Chondrocyte (in vitro differentiated cells): ENCODE results near the gene PRUNE2. TPM values are rescaled to one million over a fixed set of nuclear protein-coding genes. Genes with fewer than 3 reads are reported as not detected.

Source experiments
- DNase-seq: peaks from one replicate; pipeline ENCODE4 v3.0.0; 2021; ENCODE audit warnings: mixed read lengths, low spot score
- H3K27ac Mint-ChIP-seq: one replicate; pipeline ENCODE4 v1.8.0; 2021; ENCODE audit warnings: mild to moderate bottlenecking, moderate library complexity, mixed read lengths; ENCODE audit not compliant: unreplicated experiment
- H3K27me3 Mint-ChIP-seq: 2 replicates; pipeline ENCODE4 v1.8.0; 2021; ENCODE audit warnings: low read depth, mixed read lengths
- H3K36me3 Mint-ChIP-seq: 2 replicates; pipeline ENCODE4 v1.8.0; 2021; ENCODE audit warnings: low read depth, mixed read lengths
- H3K4me1 Mint-ChIP-seq: 2 replicates; pipeline ENCODE4 v1.8.0; 2021; ENCODE audit warnings: low read depth, mild to moderate bottlenecking, mixed read lengths
- H3K4me3 Mint-ChIP-seq: one replicate; pipeline ENCODE4 v1.8.0; 2021; ENCODE audit warnings: mild to moderate bottlenecking, moderate library complexity, mixed read lengths; ENCODE audit not compliant: unreplicated experiment
- H3K9me3 Mint-ChIP-seq: 2 replicates; pipeline ENCODE4 v1.8.0; 2021; ENCODE audit warnings: low read depth, mixed read lengths
- total RNA-seq: library from RNA; stranded (reverse); gene quantifications from 3 replicates; pipeline ENCODE4 v1.2.1, GENCODE V29; 2021
- TF ChIP-seq, protein P1 (sequence below): fragments of 200-600 bp; sonication (generic); IDR thresholded peaks from 2 replicates; pipeline ENCODE4 v1.5.0; 2021; ENCODE audit warnings: antibody characterized with exemption, mild to moderate bottlenecking, moderate library complexity

PRUNE2 gene
- total RNA-seq, 1 donor from 2014 or later, result 10.5 TPM

- no peak for DNase-seq
- TF ChIP-seq, protein P1, sequence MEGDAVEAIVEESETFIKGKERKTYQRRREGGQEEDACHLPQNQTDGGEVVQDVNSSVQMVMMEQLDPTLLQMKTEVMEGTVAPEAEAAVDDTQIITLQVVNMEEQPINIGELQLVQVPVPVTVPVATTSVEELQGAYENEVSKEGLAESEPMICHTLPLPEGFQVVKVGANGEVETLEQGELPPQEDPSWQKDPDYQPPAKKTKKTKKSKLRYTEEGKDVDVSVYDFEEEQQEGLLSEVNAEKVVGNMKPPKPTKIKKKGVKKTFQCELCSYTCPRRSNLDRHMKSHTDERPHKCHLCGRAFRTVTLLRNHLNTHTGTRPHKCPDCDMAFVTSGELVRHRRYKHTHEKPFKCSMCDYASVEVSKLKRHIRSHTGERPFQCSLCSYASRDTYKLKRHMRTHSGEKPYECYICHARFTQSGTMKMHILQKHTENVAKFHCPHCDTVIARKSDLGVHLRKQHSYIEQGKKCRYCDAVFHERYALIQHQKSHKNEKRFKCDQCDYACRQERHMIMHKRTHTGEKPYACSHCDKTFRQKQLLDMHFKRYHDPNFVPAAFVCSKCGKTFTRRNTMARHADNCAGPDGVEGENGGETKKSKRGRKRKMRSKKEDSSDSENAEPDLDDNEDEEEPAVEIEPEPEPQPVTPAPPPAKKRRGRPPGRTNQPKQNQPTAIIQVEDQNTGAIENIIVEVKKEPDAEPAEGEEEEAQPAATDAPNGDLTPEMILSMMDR, result no peak
- H3K36me3 Mint-ChIP-seq, result peaks cover 8% of the 10 kb centered on the region
- no peaks in the 10 kb centered on the region for H3K9me3 Mint-ChIP-seq
- peaks cover 26% of the 10 kb centered on the region for H3K4me1 Mint-ChIP-seq
- H3K27ac Mint-ChIP-seq, result no peak overlapping the region
- no peak overlapping the region for H3K4me3 Mint-ChIP-seq
- H3K27me3 Mint-ChIP-seq, result peaks cover 58% of the 10 kb centered on the region
Measured at GRCh38 chr9:76901801-76902200, 4.1 kb downstream of the PRUNE2 start.

GRCh38 chr9:76900884-76901440 lies 5.0 kb downstream of the PRUNE2 start:
- Mint-ChIP-seq H3K36me3 (peaks cover 8% of the 10 kb centered on the region), H3K27ac (no peak overlapping the region), H3K27me3 (peaks cover 64% of the 10 kb centered on the region), H3K4me1 (peaks cover 22% of the 10 kb centered on the region), H3K4me3 (no peak overlapping the region), H3K9me3 (no peaks in the 10 kb centered on the region)
- TF ChIP-seq, protein P1, result no peak
- no peak for DNase-seq

GRCh38 chr9:76898786-76899185 lies 7.1 kb downstream of the PRUNE2 start:
- DNase-seq, result no peak
- Mint-ChIP-seq H3K4me1 (peaks cover 6% of the 10 kb centered on the region), H3K27ac (no peak overlapping the region), H3K36me3 (peaks cover 8% of the 10 kb centered on the region), H3K4me3 (no peak overlapping the region), H3K27me3 (peaks cover 58% of the 10 kb centered on the region), H3K9me3 (no peaks in the 10 kb centered on the region)
- TF ChIP-seq, protein P1, result no peak

GRCh38 chr9:76897804-76898525 lies 7.9 kb downstream of the PRUNE2 start:
- Mint-ChIP-seq H3K9me3 (no peaks in the 10 kb centered on the region), H3K4me1 (peaks cover 6% of the 10 kb centered on the region), H3K27me3 (peaks cover 59% of the 10 kb centered on the region), H3K36me3 (peaks cover 8% of the 10 kb centered on the region), H3K4me3 (no peak overlapping the region), H3K27ac (no peak overlapping the region)
- no peak for DNase-seq
- TF ChIP-seq, protein P1, result no peak

- H3K4me1 Mint-ChIP-seq, result peaks cover 3% of the 10 kb centered on the region
- peaks cover 5% of the 10 kb centered on the region for H3K36me3 Mint-ChIP-seq
- no peaks in the 10 kb centered on the region for H3K9me3 Mint-ChIP-seq
- DNase-seq, result no peak
- TF ChIP-seq, protein P1, result no peak
- H3K4me3 Mint-ChIP-seq, result no peak overlapping the region
- peaks cover 46% of the 10 kb centered on the region for H3K27me3 Mint-ChIP-seq
- no peak overlapping the region for H3K27ac Mint-ChIP-seq
Measured at GRCh38 chr9:76896035-76896434, 9.9 kb downstream of the PRUNE2 start.
